GM12878 (cell line): ENCODE measurements around the gene MRPS22. TPM values are rescaled to one million over a fixed set of nuclear protein-coding genes. Genes with fewer than 3 reads are reported as not detected.

Source experiments
- ATAC-seq: fragments of 200-7000 bp; cut with Tn5 transposase; 3 replicates; pipeline ENCODE4 v1.9.1; 2020; ENCODE audit warnings: mild to moderate bottlenecking, moderate library complexity
- BruUV-seq: library from RNA; stranded (reverse); fragments of 400-500 nt; replicated peaks from 2 replicates; lab custom pipeline; 2021; lab: Mats Ljungman, UMichigan
- CTCF ChIA-PET: fragments of 300-600 bp; sonication (Branson Sonifier 250); formaldehyde crosslinking; extraction: SDS; loops from one replicate; lab custom pipeline; 2021; ENCODE audit warnings: inconsistent platforms; lab: Yijun Ruan, JAX
- POLR2A ChIA-PET: fragments of 350-600 bp; formaldehyde crosslinking; extraction: SDS; loops from one replicate; lab custom pipeline; 2021; ENCODE audit warnings: inconsistent platforms; lab: Charles Lee
- RAD21 ChIA-PET: fragments of 300-600 bp; sonication (Branson Sonifier 250); formaldehyde crosslinking; loops from one replicate; lab custom pipeline; 2023; ENCODE audit warnings: antibody characterized with exemption; ENCODE audit not compliant: unreplicated experiment; lab: Charles Lee
- SMC1A ChIA-PET: fragments of 300-600 bp; sonication (Branson Sonifier 250); formaldehyde crosslinking; loops from one replicate; lab custom pipeline; 2023; ENCODE audit not compliant: unreplicated experiment, uncharacterized antibody; lab: Charles Lee
- DNase-seq: peaks from one replicate; pipeline ENCODE4 v3.0.0-alpha.2; 2011; ENCODE audit warnings: low read depth, low spot score
- FAIRE-seq: peaks from 3 replicates; lab custom pipeline; 2011; peaks lifted over from hg19 to GRCh38; lab: Jason Lieb, UNC
- H2AFZ ChIP-seq: 2 replicates; pipeline ENCODE4 v1.6.0; 2011; ENCODE audit warnings: low read depth, low read length, control low read depth; ENCODE audit not compliant: control insufficient read depth
- H3K27ac ChIP-seq: 2 replicates; pipeline ENCODE4 v1.5.1; 2011; ENCODE audit warnings: control low read depth; ENCODE audit not compliant: control insufficient read depth, insufficient read depth
- H3K27me3 ChIP-seq, 2 experiments: replicated peaks in 1 of 2; 2 replicates each; pipeline versions ENCODE4 v1.6.0 to v1.6.1; 2011; ENCODE audit warnings: low read length in 1 of 2; ENCODE audit not compliant: control insufficient read depth in 2 of 2, insufficient read depth in 2 of 2
- H3K36me3 ChIP-seq, 2 experiments: 2 replicates each; pipeline ENCODE4 v1.5.1; 2011; ENCODE audit warnings: low read length in 1 of 2; ENCODE audit not compliant: control insufficient read depth in 2 of 2, insufficient read depth in 2 of 2
- H3K4me1 ChIP-seq: 2 replicates; pipeline ENCODE4 v1.6.1; 2011; ENCODE audit warnings: mild to moderate bottlenecking, low read length, moderate library complexity, mixed read lengths; ENCODE audit not compliant: control insufficient read depth, insufficient read depth
- H3K4me2 ChIP-seq: 2 replicates; pipeline ENCODE4 v1.6.0; 2011; ENCODE audit warnings: control low read depth; ENCODE audit not compliant: control insufficient read depth, insufficient read depth
- H3K4me3 ChIP-seq: fragments of 200-600 bp; sonication (generic); 2 replicates; pipeline ENCODE4 v1.5.1; 2016
- H3K79me2 ChIP-seq: 2 replicates; pipeline ENCODE4 v1.6.0; 2011; ENCODE audit warnings: low read length; ENCODE audit not compliant: control insufficient read depth, insufficient read depth
- H3K9ac ChIP-seq: 2 replicates; pipeline ENCODE4 v1.8.0; 2011; ENCODE audit warnings: low read length, control low read depth, mixed read lengths; ENCODE audit not compliant: control insufficient read depth, insufficient read depth
- H3K9me3 ChIP-seq: replicated peaks from 3 replicates; pipeline ENCODE4 v1.5.1; 2011; ENCODE audit warnings: mild to moderate bottlenecking, low read length; ENCODE audit not compliant: control insufficient read depth, insufficient read depth
- H4K20me1 ChIP-seq: 2 replicates; pipeline ENCODE4 v1.6.0; 2011; ENCODE audit not compliant: control insufficient read depth, insufficient read depth
- KLF5 ChIP-seq: fragments of 450-650 bp; IDR thresholded peaks from 2 replicates; pipeline ENCODE4 v1.6.1; 2014; ENCODE audit warnings: mild to moderate bottlenecking; ENCODE audit not compliant: partially characterized antibody
- MEF2B ChIP-seq: fragments of 450-650 bp; IDR thresholded peaks from 2 replicates; pipeline ENCODE4 v1.6.1; 2018; ENCODE audit warnings: mild to moderate bottlenecking, moderate library complexity; ENCODE audit not compliant: partially characterized antibody, poor library complexity, severe bottlenecking
- SIX5 ChIP-seq: IDR thresholded peaks from 2 replicates; pipeline ENCODE4 v1.6.1; 2011; ENCODE audit warnings: mild to moderate bottlenecking, low read depth, low read length, moderate library complexity; ENCODE audit not compliant: severe bottlenecking
- SMARCA5 ChIP-seq: fragments of 450-650 bp; IDR thresholded peaks from 2 replicates; pipeline ENCODE4 v1.6.1; 2017; ENCODE audit warnings: mild to moderate bottlenecking
- STAT3 ChIP-seq: IDR thresholded peaks from 2 replicates; pipeline ENCODE4 v1.6.1; 2011; ENCODE audit warnings: low read depth, low read length, improper control_type of control experiment
- ZNF687 ChIP-seq: fragments of 450-650 bp; IDR thresholded peaks from 2 replicates; pipeline ENCODE4 v1.6.1; 2017; ENCODE audit warnings: mild to moderate bottlenecking, moderate library complexity
- ZZZ3 ChIP-seq: IDR thresholded peaks from 2 replicates; pipeline ENCODE4 v1.6.1; 2011; ENCODE audit warnings: low read depth; ENCODE audit not compliant: control insufficient read depth, insufficient read length
- WGBS: methylation state at CpG from one replicate; pipeline ENCODE4 v1.1.6; 2016; ENCODE audit warnings: low lambda C conversion rate; ENCODE audit not compliant: insufficient replicate concordance, insufficient coverage; ENCODE audit errors: missing lambda C conversion rate; 5-methylcytosine and 5-hydroxymethylcytosine counted together
- in situ Hi-C: fragments of 300-500 bp; cut with MboI; formaldehyde crosslinking; loops from 9 replicates; pipeline ENCODE4 v1.14.3; 2018; ENCODE audit warnings: mixed read lengths
- intact Hi-C: fragments of 100-400 bp; cut with micrococcal nuclease; formaldehyde crosslinking; loops from one replicate; pipeline ENCODE4 v1.14.2; 2022; ENCODE audit not compliant: unreplicated experiment
- polyA plus RNA-seq, 11 experiments: library from polyadenylated mRNA; depleted of rRNA in 4 of 11; unstranded in 6 of 11; stranded (reverse) in 5 of 11; fragments of >200 nt; fragmentation: Nextera tagmentation in 4 of 11; fragmentation: Illumina TruSeq in 1 of 11; extraction: Ambion mirVana in 4 of 11; extraction: Trizol in 1 of 11; gene quantifications; 1 replicate in 1 of 11; 2 replicates in 10 of 11; pipeline versions ENCODE4 v1.2.1 to v1.2.3, GENCODE V29; 2011 to 2016; ENCODE audit warnings: inconsistent platforms in 2 of 11, missing spikeins in 2 of 11, low read depth in 1 of 11
- total RNA-seq, 4 experiments: library from RNA; depleted of rRNA in 3 of 4; stranded (reverse); fragments of >200 nt in 3 of 4; fragmentation: Illumina TruSeq in 1 of 4; extraction: Trizol in 1 of 4; gene quantifications; 2 replicates each; pipeline versions ENCODE4 v1.2.1 to v1.2.3, GENCODE V29; 2013 to 2021
- TF ChIP-seq, protein P1 (sequence below): IDR thresholded peaks from 2 replicates; pipeline ENCODE4 v1.6.1; 2012; ENCODE audit warnings: low read length, inconsistent platforms

MRPS22 gene
- total and polyA plus RNA-seq, 10 of the 15 experiments (the other 5 are each of a cell fraction or from before 2014, with no cell fraction given) = 44.3 to 146 (median 75.2) TPM

GRCh38 chr3:139377378-139377777 is 33.6 kb downstream of the MRPS22 start:
- Histone ChIP-seq H3K27me3 (no peaks in the 10 kb centered on the region), H3K79me2 (peaks cover 4% of the 10 kb centered on the region), H3K9ac (no peak overlapping the region), H3K36me3 (peaks cover 6 to 40% of the 10 kb centered on the region in 2 experiments), H3K9me3 (no peaks in the 10 kb centered on the region), H4K20me1 (no peaks in the 10 kb centered on the region), H2AFZ (no peak overlapping the region), H3K4me3 (no peak overlapping the region), H3K4me1 (no peaks in the 10 kb centered on the region; the same call in 1 of the 2 replicates)
- no peak for FAIRE-seq
- BruUV-seq = no TSS peak
- DNase-seq = no peak
- POLR2A ChIA-PET = no interaction called here
- SMC1A ChIA-PET = no interaction called here
- in situ Hi-C loops = no loop called here
- RAD21 ChIA-PET = no interaction called here
- TF ChIP-seq, protein P1, sequence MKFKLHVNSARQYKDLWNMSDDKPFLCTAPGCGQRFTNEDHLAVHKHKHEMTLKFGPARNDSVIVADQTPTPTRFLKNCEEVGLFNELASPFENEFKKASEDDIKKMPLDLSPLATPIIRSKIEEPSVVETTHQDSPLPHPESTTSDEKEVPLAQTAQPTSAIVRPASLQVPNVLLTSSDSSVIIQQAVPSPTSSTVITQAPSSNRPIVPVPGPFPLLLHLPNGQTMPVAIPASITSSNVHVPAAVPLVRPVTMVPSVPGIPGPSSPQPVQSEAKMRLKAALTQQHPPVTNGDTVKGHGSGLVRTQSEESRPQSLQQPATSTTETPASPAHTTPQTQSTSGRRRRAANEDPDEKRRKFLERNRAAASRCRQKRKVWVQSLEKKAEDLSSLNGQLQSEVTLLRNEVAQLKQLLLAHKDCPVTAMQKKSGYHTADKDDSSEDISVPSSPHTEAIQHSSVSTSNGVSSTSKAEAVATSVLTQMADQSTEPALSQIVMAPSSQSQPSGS = no peak
- TF ChIP-seq STAT3 (no peak), SMARCA5 (no peak), KLF5 (no peak), ZNF687 (no peak), SIX5 (no peak), ZZZ3 (no peak), MEF2B (no peak)
- TF ChIP-seq, all 136 proteins: peak for 0
- no peak for ATAC-seq
- CTCF ChIA-PET = no interaction called here
- intact Hi-C loops = no loop called here
- Histone ChIP-seq H3K27ac (no peak overlapping the region), H3K4me2 (no peak overlapping the region)
- 94% methylated on average over 3 of the region's 3 CpGs for WGBS
